K562 (cell line): ENCODE results near the gene PHF21A. TPM values are rescaled to one million over a fixed set of nuclear protein-coding genes. Genes with fewer than 3 reads are reported as not detected.

Experiments used
- ATAC-seq: fragments of 200-7000 bp; cut with Tn5 transposase; 3 replicates; pipeline ENCODE4 v1.9.1; 2020; ENCODE audit warnings: moderate library complexity
- BruUV-seq: library from RNA; stranded (reverse); fragments of 400-500 nt; replicated peaks from 2 replicates; lab custom pipeline; 2021; lab: Mats Ljungman, UMichigan
- CTCF ChIA-PET: fragments of 300-600 bp; formaldehyde crosslinking; extraction: SDS; loops from one replicate; lab custom pipeline; 2021; ENCODE audit warnings: low intra/inter-chr PET ratio; lab: Yijun Ruan, JAX
- POLR2A ChIA-PET: fragments of 300-600, 350-650 bp; sonication (Branson Sonifier 250); formaldehyde crosslinking; extraction: SDS; loops from one replicate; lab custom pipeline; 2021; ENCODE audit warnings: antibody characterized with exemption, inconsistent platforms; lab: Yijun Ruan, JAX
- DNase-seq, 4 experiments: peaks; one replicate each; pipeline versions ENCODE4 v3.0.0 to v3.0.0-alpha.2; 2011 to 2018; ENCODE audit warnings: low spot score in 3 of 4, mixed read lengths in 3 of 4; ENCODE audit errors: extremely low read depth in 1 of 4
- FAIRE-seq: peaks from 2 replicates; lab custom pipeline; 2011; peaks lifted over from hg19 to GRCh38; lab: Jason Lieb, UNC
- H2AFZ ChIP-seq: 2 replicates; pipeline ENCODE4 v1.6.0; 2011; ENCODE audit warnings: low read depth, low read length, control low read depth, inconsistent platforms
- H3K27ac ChIP-seq: fragments of 200-600 bp; 3 replicates; pipeline ENCODE4 v1.8.0; 2011; ENCODE audit warnings: low read depth, mild to moderate bottlenecking, control low read depth, inconsistent platforms, low read length, moderate library complexity, mixed read lengths; ENCODE audit errors: extremely low read depth
- H3K27me3 ChIP-seq, 2 experiments: fragments of 300-600 bp in 1 of 2; 2 replicates in 1 of 2; 3 replicates in 1 of 2; pipeline versions ENCODE4 v1.6.0 to v1.8.0; 2011; ENCODE audit warnings: inconsistent platforms in 2 of 2, low read length in 2 of 2, mild to moderate bottlenecking in 1 of 2, mixed read lengths in 1 of 2, moderate library complexity in 1 of 2; ENCODE audit not compliant: control insufficient read depth in 2 of 2, insufficient read depth in 2 of 2
- H3K36me3 ChIP-seq: fragments of 300-600 bp; 3 replicates; pipeline ENCODE4 v1.8.0; 2011; ENCODE audit warnings: mild to moderate bottlenecking, low read length, inconsistent platforms; ENCODE audit not compliant: control insufficient read depth, insufficient read depth
- H3K4me1 ChIP-seq, 2 experiments: fragments of 200-600 bp in 1 of 2; replicated peaks in 1 of 2; 2 replicates in 1 of 2; 3 replicates in 1 of 2; pipeline versions ENCODE4 v1.5.1 to v1.8.0; 2011; ENCODE audit warnings: inconsistent platforms in 2 of 2, low read length in 2 of 2, mild to moderate bottlenecking in 1 of 2, mixed read lengths in 1 of 2, moderate library complexity in 1 of 2; ENCODE audit not compliant: control insufficient read depth in 2 of 2, insufficient read depth in 2 of 2
- H3K4me2 ChIP-seq: 2 replicates; pipeline ENCODE4 v1.6.1; 2011; ENCODE audit warnings: low read length, control low read depth, inconsistent platforms, mixed read lengths; ENCODE audit not compliant: insufficient read depth
- H3K4me3 ChIP-seq: fragments of 200-600 bp; sonication (generic), shearing (Covaris generic); 2 replicates; pipeline ENCODE4 v1.5.1; 2016; ENCODE audit warnings: control low read depth, inconsistent platforms
- H3K79me2 ChIP-seq: fragments of 200-600 bp; 3 replicates; pipeline ENCODE4 v1.8.0; 2011; ENCODE audit warnings: low read length, inconsistent platforms; ENCODE audit not compliant: control insufficient read depth, insufficient read depth
- H3K9ac ChIP-seq, 2 experiments: 2 replicates each; pipeline versions ENCODE4 v1.6.0 to v1.6.1; 2011; ENCODE audit warnings: low read depth in 2 of 2, low read length in 2 of 2, control low read depth in 1 of 2, inconsistent platforms in 1 of 2, mild to moderate bottlenecking in 1 of 2, mixed read lengths in 1 of 2; ENCODE audit not compliant: insufficient read depth in 1 of 2
- H3K9me1 ChIP-seq: one replicate; pipeline ENCODE4 v1.6.0; 2011; ENCODE audit warnings: inconsistent platforms, mild to moderate bottlenecking, low read length, moderate library complexity; ENCODE audit not compliant: control insufficient read depth, insufficient read depth
- H3K9me3 ChIP-seq: replicated peaks from 2 replicates; pipeline ENCODE4 v1.5.1; 2011; ENCODE audit warnings: low read depth, low read length, inconsistent platforms; ENCODE audit not compliant: control insufficient read depth, insufficient read depth
- H4K20me1 ChIP-seq: replicated peaks from 2 replicates; pipeline ENCODE4 v1.6.1; 2011; ENCODE audit warnings: low read length, inconsistent platforms, mixed read lengths; ENCODE audit not compliant: control insufficient read depth, insufficient read depth
- FOSL1 ChIP-seq: fragments of 200-800 bp; sonication (Bioruptor generic); conservative IDR thresholded peaks from 2 replicates; pipeline ENCODE4 v1.6.1; 2016; ENCODE audit warnings: missing genetic modification characterization, missing compliant biosample characterization
- NELFE ChIP-seq: IDR thresholded peaks from 2 replicates; pipeline ENCODE4 v1.6.1; 2011; ENCODE audit warnings: mild to moderate bottlenecking; ENCODE audit not compliant: insufficient read depth, insufficient read length
- RBM25 ChIP-seq: fragments of 200-400 bp; formaldehyde crosslinking; IDR thresholded peaks from 2 replicates; pipeline ENCODE4 v1.6.1; 2018; ENCODE audit warnings: low read length, low read depth, moderate library complexity; ENCODE audit not compliant: severe bottlenecking
- SIX5 ChIP-seq, 2 experiments: IDR thresholded peaks; 2 replicates each; pipeline ENCODE4 v1.6.1; 2011; ENCODE audit warnings: low read length in 2 of 2, borderline replicate concordance in 1 of 2, low read depth in 1 of 2, mild to moderate bottlenecking in 1 of 2, moderate library complexity in 1 of 2; ENCODE audit not compliant: insufficient read depth in 1 of 2
- ZBTB49 ChIP-seq: sonication (generic); formaldehyde crosslinking; IDR thresholded peaks from 2 replicates; pipeline ENCODE4 v1.8.0; 2022; ENCODE audit warnings: missing genetic modification reagents, mild to moderate bottlenecking, borderline replicate concordance
- ZNF121 ChIP-seq: sonication (generic); formaldehyde crosslinking; conservative IDR thresholded peaks from 2 replicates; pipeline ENCODE4 v1.8.0; 2022; ENCODE audit warnings: missing genetic modification reagents
- WGBS: fragments of 100-300 bp; shearing (Covaris generic); methylation state at CpG from one replicate; pipeline ENCODE4 v1.1.6; 2016; ENCODE audit warnings: low coverage, mixed read lengths; ENCODE audit not compliant: insufficient coverage; ENCODE audit errors: missing lambda C conversion rate; 5-methylcytosine and 5-hydroxymethylcytosine counted together
- in situ Hi-C: fragments of 300-500 bp; cut with MboI; formaldehyde crosslinking; loops from 4 replicates; pipeline ENCODE4 v1.15.0; 2018; ENCODE audit warnings: inconsistent platforms, mixed read lengths
- intact Hi-C: fragments of 100-400 bp; cut with micrococcal nuclease; formaldehyde crosslinking; loops from 2 replicates; pipeline ENCODE4 v1.14.2; 2022
- polyA plus RNA-seq, 8 experiments: library from polyadenylated mRNA; depleted of rRNA in 4 of 8; stranded (reverse) in 5 of 8; unstranded in 3 of 8; fragments of >200 nt; fragmentation: Nextera tagmentation in 2 of 8; fragmentation: Illumina TruSeq in 1 of 8; extraction: Ambion mirVana in 2 of 8; extraction: Trizol in 1 of 8; gene quantifications; 2 replicates each; pipeline versions ENCODE4 v1.2.1 to v1.2.3, GENCODE V29; 2011 to 2014; ENCODE audit warnings: inconsistent platforms in 1 of 8, missing spikeins in 1 of 8
- total RNA-seq, 7 experiments: library from RNA; depleted of rRNA in 6 of 7; stranded (reverse); fragments of >200 nt in 6 of 7; fragmentation: Illumina TruSeq in 2 of 7; extraction: Trizol in 2 of 7; gene quantifications; 2 replicates each; pipeline versions ENCODE4 v1.2.1 to v1.2.3, GENCODE V29; 2011 to 2021; ENCODE audit warnings: low replicate concordance in 1 of 7

The PHF21A gene
- total and polyA plus RNA-seq, 9 of the 15 experiments (the other 6 are each of a cell fraction or from before 2014, with no cell fraction given) = 1.5 to 32.4 (median 10.7) TPM

DNA sequence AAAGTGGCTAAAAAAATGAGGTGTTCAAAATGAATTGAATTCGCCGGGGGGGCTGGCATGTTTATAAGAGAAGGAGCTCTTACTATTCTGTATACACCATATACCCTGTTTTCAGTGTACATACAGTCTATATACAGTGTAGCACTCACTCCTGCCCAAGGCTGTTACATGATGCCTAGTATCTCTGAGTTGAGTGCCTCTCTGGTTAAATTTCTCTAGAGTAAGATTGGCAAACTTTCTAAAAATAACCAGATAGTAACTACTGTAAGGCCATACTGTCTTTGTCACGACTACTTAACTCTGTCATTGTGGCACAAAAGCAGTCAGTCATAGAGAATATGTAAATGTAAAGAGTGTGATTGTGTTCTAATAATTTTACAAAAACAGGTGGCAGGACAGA is 58.1 kb downstream of the PHF21A start:
- H2AFZ ChIP-seq = no peak overlapping the region
- DNase-seq (no peak), FAIRE-seq (no peak), ATAC-seq (no peak)
- ChIA-PET POLR2A (interaction anchor here (1.0 to 2.6 kb wide), 2 partner anchors 9 to 12 kb away, joined by 3 to 7 read pairs; no protein-coding TSS in a partner anchor), CTCF (no interaction called here)
- H3K27ac ChIP-seq = no peak overlapping the region
- no peaks in the 10 kb centered on the region for H3K4me1 ChIP-seq
- no peak for TF ChIP-seq NELFE
- no peak overlapping the region for H3K9ac ChIP-seq
- no peak overlapping the region for H3K4me3 ChIP-seq
- no peaks in the 10 kb centered on the region for H3K9me1 ChIP-seq
- no TSS peak for BruUV-seq
- intact Hi-C loops = no loop called here
- H3K27me3 ChIP-seq = no peaks in the 10 kb centered on the region
- in situ Hi-C loops = no loop called here
- 0 out of 3 replicates have a peak, but pooled peaks cover 10% of the 10 kb centered on the region for H3K36me3 ChIP-seq
- no peaks in the 10 kb centered on the region for H3K9me3 ChIP-seq
- no peaks in the 10 kb centered on the region for H4K20me1 ChIP-seq
- H3K4me2 ChIP-seq = no peak overlapping the region
- WGBS = 87% methylated on average over 3 of the region's 3 CpGs
- no peaks in the 10 kb centered on the region for H3K79me2 ChIP-seq

DNA sequence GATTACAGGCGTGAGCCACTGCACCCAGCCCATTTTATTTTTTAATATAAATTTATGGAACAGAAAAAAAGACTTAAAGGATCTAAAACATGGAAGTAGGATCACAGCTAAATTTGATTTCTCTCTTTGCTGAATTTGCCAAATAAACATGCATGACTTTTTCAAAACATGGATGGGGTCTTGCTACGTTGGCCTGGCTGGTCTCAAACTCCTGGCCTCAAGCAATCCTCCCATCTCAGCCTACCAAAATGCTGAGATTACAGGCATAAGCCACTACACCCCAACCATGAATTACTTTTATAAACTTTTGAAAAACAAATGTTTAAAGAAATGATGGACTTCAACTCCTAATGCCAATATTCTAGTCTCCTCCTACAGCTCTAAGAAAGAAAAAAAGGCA is 61.2 kb downstream of the PHF21A start:
- Histone ChIP-seq H3K9ac (no peak overlapping the region), H3K4me1 (no peaks in the 10 kb centered on the region), H4K20me1 (no peaks in the 10 kb centered on the region), H3K27me3 (no peaks in the 10 kb centered on the region), H2AFZ (no peak overlapping the region), H3K36me3 (0 out of 3 replicates have a peak, but pooled peaks cover under 1% of the 10 kb centered on the region), H3K4me3 (no peak overlapping the region), H3K9me3 (no peaks in the 10 kb centered on the region), H3K79me2 (no peaks in the 10 kb centered on the region), H3K27ac (no peak overlapping the region), H3K4me2 (no peak overlapping the region), H3K9me1 (no peaks in the 10 kb centered on the region)
- peak; percentile 72 for TF ChIP-seq RBM25
- TF ChIP-seq SIX5 (IDR thresholded peaks at IDR 0.05; ENCODE audit: borderline replicate concordance in 1 of 2, insufficient read depth in 1 of 2, low read depth in 1 of 2, low read length in 2 of 2) = no peak
- no peak for TF ChIP-seq FOSL1 (tag)
- no peak for TF ChIP-seq ZBTB49 (CRISPR knock-in tag)
- TF ChIP-seq ZNF121 (CRISPR knock-in tag) = peak; percentile 94
- ChIA-PET CTCF (no interaction called here), POLR2A (interaction anchor here (0.8 to 1.1 kb wide), 2 partner anchors 16 to 33 kb away, joined by 3 to 4 read pairs; no protein-coding TSS in a partner anchor)
- no peak for FAIRE-seq
- no peak for ATAC-seq
- WGBS = 100% methylated on average over 2 of the region's 2 CpGs
- in situ Hi-C loops = no loop called here
- BruUV-seq = no TSS peak
- DNase-seq = no peak
- intact Hi-C loops = no loop called here
